ENCODE data around the gene CYSLTR2.
"Not testable (repeated sequence)": the region's sequence is repeated elsewhere in the genome, so short reads cannot be mapped to it uniquely, and the experiment has no call there.

CYSLTR2 gene

DNA sequence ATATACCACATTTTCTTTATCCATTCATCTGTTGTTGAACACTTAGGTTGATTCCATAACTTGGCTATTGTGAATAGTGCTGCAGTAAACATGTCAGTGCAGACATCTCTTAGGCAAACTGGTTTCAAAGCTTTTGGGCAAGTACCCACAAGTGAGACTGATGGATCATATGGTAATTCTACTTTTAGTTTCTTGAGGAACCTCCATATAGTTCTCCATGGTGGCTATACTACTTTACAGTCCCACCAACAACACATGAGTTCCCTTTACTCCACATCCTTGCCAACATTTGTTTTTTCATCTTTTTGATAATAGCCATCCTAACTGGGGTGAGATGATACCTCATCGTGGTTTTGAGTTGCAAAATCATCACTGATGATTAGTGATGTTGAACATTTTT is 8.5 kb downstream of the CYSLTR2 start:
- no peak overlapping the region for H3K4me3 ChIP-seq (ENCODE audit: low read depth, low read length)
- TF ChIP-seq, protein P1, sequence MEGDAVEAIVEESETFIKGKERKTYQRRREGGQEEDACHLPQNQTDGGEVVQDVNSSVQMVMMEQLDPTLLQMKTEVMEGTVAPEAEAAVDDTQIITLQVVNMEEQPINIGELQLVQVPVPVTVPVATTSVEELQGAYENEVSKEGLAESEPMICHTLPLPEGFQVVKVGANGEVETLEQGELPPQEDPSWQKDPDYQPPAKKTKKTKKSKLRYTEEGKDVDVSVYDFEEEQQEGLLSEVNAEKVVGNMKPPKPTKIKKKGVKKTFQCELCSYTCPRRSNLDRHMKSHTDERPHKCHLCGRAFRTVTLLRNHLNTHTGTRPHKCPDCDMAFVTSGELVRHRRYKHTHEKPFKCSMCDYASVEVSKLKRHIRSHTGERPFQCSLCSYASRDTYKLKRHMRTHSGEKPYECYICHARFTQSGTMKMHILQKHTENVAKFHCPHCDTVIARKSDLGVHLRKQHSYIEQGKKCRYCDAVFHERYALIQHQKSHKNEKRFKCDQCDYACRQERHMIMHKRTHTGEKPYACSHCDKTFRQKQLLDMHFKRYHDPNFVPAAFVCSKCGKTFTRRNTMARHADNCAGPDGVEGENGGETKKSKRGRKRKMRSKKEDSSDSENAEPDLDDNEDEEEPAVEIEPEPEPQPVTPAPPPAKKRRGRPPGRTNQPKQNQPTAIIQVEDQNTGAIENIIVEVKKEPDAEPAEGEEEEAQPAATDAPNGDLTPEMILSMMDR (IDR thresholded peaks at IDR 0.05; ENCODE audit: low read depth, low read length, missing control alignments) = no peak
- DNase-seq (ENCODE audit: low read depth) = no peak

- TF ChIP-seq, protein P1 (IDR thresholded peaks at IDR 0.05; ENCODE audit: low read depth, low read length, missing control alignments) = no peak
- DNase-seq (ENCODE audit: low read depth) = no peak
- H3K4me3 ChIP-seq (ENCODE audit: low read depth, low read length) = no peak overlapping the region
Measured at GRCh38 chr13:48667136-48667535, 13.4 kb downstream of the CYSLTR2 start.

DNA sequence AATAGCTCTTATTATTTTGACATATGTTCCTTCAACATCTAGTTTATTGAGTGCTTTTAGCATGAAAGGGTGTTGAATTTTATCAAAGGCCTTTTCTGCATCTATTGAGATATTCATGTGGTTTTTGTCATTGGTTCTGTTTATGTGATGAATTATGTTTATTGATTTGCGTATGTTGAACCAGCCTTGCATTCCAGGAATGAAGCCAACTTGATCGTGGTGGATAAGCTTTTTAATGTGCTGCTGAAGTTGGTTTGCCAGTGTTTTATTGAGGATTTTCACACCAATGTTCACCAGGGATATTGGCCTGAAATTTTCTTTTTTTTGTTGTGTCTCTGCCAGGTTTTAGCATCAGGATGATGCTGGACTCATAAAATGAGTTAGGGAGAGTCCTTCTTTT is 17.7 kb downstream of the CYSLTR2 start:
- H3K4me3 ChIP-seq (ENCODE audit: low read depth, low read length); DNase-seq (ENCODE audit: low read depth): not testable (repeated sequence)

GRCh38 chr13:48675247-48675646 is 21.5 kb downstream of the CYSLTR2 start:
- TF ChIP-seq, protein P1 (IDR thresholded peaks at IDR 0.05; ENCODE audit: low read depth, low read length, missing control alignments) = no peak
- DNase-seq (ENCODE audit: low read depth) = no peak
- no peak overlapping the region for H3K4me3 ChIP-seq (ENCODE audit: low read depth, low read length)

GRCh38 chr13:48678316-48678715 is 24.6 kb downstream of the CYSLTR2 start:
- no peak for DNase-seq (ENCODE audit: low read depth)

DNA sequence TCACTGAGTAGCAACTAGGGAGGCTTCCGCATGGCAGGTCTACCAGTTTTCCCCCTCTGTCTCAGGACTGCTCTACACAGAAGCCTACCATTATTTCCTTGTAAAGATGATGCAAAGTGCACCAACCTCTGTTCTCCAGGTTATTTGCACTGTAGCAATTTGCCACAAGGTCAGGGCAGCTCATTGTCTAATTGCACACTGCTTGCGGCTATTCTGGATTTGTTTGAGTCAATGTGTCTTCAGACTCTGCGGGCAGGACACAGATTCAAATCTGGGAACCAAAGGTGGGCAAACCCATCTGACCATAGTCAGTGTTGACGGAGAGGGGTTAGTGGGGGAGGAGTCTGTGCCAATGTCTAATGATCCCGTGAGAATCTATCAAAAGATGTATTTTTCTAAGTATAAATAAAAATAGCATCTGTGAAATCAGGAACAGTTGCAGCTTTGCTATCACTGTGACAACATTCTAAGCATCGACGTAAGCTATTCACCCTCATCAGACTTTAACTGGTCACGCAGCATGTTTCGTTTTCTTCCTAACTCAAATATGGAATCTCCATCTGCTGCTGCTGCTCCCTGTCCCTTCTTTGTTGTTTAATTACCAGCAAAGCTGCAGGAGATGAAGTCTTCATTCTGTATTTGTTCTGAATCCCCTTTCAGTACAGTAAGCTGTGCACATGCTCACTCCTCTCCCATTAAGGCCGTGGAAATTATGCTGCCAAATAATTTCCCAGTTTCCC is 26.4 kb downstream of the CYSLTR2 start:
- TF ChIP-seq, protein P1 (IDR thresholded peaks at IDR 0.05; ENCODE audit: low read depth, low read length, missing control alignments) = no peak
- no peak overlapping the region for H3K4me3 ChIP-seq (ENCODE audit: low read depth, low read length)
- no peak for DNase-seq (ENCODE audit: low read depth)

More at GRCh38 chr13:48678316-48678715, 24.6 kb downstream of the CYSLTR2 start:
- TF ChIP-seq, protein P1 (IDR thresholded peaks at IDR 0.05; ENCODE audit: low read depth, low read length, missing control alignments) = no peak
- no peak overlapping the region for H3K4me3 ChIP-seq (ENCODE audit: low read depth, low read length)

DNA sequence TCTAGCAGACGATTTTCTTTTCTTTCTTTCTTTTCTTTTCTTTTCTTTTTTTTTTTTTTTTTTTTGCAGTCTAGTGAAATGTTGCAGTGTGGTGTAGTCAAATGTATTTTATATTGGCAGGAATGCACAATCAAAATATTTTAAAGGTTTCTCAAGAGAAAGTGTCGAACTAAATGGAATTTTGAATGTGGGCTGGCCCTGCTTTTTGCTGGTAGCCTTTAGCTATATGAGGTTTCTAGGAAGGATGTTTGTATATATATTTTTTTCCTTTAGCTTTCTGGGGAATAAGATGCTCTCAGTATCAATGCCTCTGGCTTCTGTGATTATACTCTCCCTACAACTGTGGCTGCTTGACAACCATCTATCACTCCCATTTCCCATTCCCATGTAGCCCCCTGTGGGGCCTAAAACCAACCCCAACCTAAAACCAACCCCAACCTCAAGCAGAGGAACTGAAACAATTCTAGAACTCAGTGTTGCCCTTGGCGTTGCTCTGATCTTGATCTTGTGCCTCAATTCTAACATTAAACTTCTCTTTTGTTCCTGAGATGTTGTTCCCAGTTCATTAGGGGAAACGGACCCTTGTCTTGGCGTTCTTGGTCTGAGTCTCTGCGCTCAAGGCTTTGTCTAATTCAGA is 27.1 kb downstream of the CYSLTR2 start:
- H3K4me3 ChIP-seq (ENCODE audit: low read depth, low read length) = no peak overlapping the region
- no peak for DNase-seq (ENCODE audit: low read depth)
- TF ChIP-seq, protein P1 (IDR thresholded peaks at IDR 0.05; ENCODE audit: low read depth, low read length, missing control alignments) = no peak
